Activated CD8-positive, alpha-beta memory T cell treated with anti-CD3 and anti-CD28 coated beads, Interleukin-2, amount 50 U/mL, for 24 hours (primary cell): ENCODE data around the gene IQCM.
"Not testable (repeated sequence)": the region's sequence is repeated elsewhere in the genome, so short reads cannot be mapped to it uniquely, and the experiment has no call there.

Source experiments
- DNase-seq: peaks from one replicate; pipeline ENCODE4 v3.0.0-alpha.2; 2020; ENCODE audit errors: extremely low read depth

IQCM gene

DNA sequence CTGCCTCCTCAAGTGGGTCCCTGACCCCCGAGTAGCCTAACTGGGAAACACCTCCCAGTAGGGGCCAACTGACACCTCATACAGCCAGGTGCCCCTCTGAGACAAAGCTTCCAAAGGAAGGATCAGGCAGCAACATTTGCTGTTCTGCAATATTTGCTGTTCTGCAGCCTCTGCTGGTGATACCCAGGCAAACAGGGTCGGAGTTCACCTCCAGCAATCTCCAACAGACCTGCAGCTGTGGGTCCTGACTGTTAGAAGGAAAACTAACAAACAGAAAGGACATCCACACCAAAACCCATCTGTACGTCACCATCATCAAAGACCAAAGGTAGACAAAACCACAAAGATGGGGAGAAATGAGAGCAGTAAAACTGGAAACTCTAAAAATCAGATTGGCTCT lies 347.0 kb downstream of the IQCM start:
- not testable (repeated sequence) for DNase-seq

- no peak for DNase-seq
Measured at GRCh38 chr4:149466446-149466845, 349.2 kb downstream of the IQCM start.

DNA sequence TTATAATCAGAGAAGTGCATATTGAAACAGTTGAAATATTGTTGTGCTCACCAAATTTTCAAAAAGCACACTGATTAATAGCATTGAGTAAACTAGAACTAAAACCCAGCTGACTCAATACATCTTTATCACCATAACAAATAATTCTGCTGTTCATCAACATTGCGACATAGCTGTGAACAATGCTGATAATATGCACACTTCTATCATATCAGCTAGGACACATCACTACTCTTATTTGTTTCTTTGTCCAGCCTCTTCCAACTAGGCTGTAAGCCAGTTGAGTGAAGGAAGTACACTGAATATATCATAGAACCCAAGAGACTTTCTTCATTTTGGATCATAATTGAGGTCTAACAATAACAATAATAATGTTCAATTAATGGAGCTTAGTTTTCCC lies 349.7 kb downstream of the IQCM start:
- no peak for DNase-seq

DNA sequence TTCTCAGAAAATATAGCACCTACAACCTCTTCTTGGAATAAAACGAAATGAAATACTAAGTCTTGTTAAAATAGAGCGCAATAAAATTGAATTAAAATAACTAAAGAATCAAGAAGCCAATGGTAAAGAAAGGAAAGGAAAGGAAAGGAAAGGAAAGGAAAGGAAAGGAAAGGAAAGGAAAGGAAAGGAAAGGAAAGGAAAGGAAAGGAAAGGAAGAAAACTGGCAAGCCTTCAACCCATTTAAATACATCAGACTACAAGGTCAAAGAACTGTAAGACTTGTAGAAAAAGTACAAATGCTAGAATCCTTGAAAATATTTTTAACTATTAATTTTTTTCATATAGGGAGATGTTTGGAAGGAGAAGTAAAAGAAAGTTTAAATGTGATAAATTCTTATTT lies 372.1 kb downstream of the IQCM start:
- DNase-seq, result no peak

DNA sequence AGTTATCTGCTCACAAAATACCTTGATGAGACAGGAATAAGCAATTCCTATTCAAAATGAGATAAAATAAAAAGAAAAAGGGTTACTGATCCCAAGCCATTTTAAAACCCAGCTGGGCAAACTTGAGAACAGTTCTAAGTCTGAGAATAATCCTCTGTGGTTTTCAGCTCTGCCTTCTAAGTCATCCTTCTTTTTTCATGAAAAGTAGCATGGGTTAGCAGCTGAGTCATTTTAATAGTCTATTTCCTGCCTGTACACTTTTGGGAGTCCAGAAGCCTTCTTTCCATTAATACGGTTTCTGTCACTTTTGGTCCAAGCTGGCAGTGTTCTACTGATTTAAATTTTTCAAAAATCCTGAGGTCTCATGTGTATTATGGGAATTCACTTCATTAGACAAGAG lies 374.3 kb downstream of the IQCM start:
- no peak for DNase-seq

- no peak for DNase-seq
Measured at GRCh38 chr4:149426461-149426860, 389.2 kb downstream of the IQCM start.

DNA sequence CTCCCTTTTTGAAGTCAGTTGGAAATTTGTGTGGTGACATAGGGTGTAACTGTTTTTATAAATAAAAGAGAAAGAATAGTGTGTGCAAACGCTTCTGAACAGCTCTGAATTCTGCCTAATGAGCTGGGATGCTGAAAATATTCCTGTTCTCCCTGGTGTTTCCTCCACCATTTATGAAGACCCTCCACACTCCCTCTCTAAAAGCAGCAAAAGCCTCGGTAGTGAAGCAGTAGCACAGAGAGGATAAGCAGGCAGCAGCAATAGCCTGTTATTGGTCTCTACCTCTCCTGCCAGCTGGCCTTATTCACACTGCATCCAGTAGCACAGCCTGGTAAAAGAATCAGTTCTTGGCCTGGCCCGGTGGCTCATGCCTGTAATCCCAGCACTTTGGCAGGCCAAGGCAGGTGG lies 406.1 kb downstream of the IQCM start:
- no peak for DNase-seq

DNA sequence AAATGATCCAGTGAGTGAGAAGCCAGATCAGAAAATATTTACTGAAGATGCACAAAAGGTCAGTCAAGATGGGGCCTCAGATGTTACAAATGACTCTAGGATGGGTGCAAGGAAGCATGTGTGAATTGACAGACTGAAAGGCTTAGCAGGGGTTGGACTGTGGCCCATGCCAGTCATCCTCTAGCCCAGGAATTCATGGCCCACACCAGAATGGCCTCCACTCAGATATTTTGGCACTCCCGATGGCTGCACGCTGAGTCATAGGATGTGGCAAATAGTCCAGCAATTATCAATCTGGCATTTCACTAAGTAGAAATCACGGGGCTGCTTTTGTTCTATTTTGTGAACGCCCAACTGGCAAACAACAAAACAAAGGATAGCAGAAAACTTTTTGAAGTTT lies 406.5 kb downstream of the IQCM start:
- no peak for DNase-seq

GRCh38 chr4:149404143-149404542 lies 411.5 kb downstream of the IQCM start:
- DNase-seq, result no peak

- DNase-seq, result no peak
Measured at GRCh38 chr4:149403081-149403480, 412.6 kb downstream of the IQCM start.

- no peak for DNase-seq
Measured at GRCh38 chr4:149398993-149399392, 416.6 kb downstream of the IQCM start.

DNA sequence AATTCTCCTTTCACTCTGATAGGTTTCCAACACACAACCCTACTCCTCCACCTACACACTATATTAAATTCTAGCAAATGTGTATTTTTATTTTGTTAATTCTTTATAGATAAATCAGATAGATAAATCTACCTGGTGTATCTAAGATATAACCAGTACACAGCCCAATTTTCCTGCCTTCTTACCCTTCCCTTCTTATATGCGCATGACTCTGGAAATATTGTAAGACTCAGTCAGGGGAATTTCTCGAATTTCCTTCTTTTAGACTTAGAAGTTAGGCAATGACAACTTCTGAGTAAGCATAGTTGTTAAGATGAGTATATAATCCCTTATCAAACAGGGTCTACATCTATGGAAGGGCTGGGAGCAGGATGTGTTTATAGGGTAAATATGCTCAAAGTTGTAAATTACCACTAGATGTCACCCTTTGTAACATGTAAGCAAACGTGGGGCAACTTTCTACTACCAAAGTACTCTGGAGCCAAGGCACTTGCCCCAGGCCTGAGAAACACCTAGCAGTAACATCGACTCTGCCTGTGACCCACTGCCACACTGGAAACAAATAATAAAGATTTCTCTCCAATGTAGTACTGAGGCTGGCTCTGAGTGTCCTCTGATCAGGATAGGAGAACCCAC lies 444.7 kb downstream of the IQCM start:
- no peak for DNase-seq

- DNase-seq, result no peak
Measured at GRCh38 chr4:149370002-149370401, 445.6 kb downstream of the IQCM start.

GRCh38 chr4:149353241-149353640 lies 462.4 kb downstream of the IQCM start:
- no peak for DNase-seq

GRCh38 chr4:149349541-149349940 lies 466.1 kb downstream of the IQCM start:
- no peak for DNase-seq

- no peak for DNase-seq
Measured at GRCh38 chr4:149347139-149347538, 468.5 kb downstream of the IQCM start.

GRCh38 chr4:149345424-149345823 lies 470.2 kb downstream of the IQCM start:
- DNase-seq, result no peak

GRCh38 chr4:149344436-149344835 lies 471.2 kb downstream of the IQCM start:
- no peak for DNase-seq

- no peak for DNase-seq
Measured at GRCh38 chr4:149343614-149344013, 472.0 kb downstream of the IQCM start.

DNA sequence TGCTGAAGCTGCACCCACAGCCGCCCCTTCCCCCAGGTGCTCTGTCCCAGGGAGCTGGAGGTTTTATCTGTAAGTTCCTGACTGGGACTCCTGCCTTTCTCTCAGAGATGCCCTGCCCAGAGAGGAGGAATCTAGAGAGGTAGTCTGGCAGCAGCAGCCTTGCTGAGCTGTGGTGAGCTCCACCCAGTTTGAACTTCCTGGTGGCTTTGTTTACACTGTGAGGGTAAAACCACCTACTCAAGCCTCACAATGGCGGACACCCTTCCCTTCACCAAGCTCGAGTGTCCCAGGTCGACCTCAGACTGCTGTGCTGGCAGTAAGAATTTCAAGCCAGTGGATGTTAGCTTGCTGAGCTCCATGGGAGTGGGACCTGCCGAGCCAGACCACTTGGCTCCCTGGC lies 474.5 kb downstream of the IQCM start:
- DNase-seq, result not testable (repeated sequence)

GRCh38 chr4:149328161-149328560 lies 487.5 kb downstream of the IQCM start:
- no peak for DNase-seq

DNA sequence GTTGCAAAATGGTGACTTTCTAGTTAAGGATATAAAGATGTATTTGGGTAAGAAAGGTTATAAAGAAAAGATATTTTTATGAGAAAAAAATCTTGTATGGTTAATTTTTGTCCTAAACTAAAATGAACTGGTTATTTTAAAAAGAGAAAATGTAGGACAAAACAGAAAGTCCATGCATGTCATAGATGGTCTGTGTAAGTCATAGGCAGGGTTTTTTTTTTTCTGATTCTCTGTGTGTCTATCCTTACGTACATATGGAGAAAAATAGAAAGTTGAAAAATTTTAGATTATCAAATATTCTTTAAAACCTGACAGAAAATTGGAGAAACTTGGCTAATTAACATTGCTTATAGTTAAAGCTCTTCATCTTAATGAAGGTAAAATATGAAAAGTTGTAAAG lies 493.4 kb downstream of the IQCM start:
- DNase-seq, result no peak

GRCh38 chr4:149321438-149321837 lies 494.2 kb downstream of the IQCM start:
- DNase-seq, result no peak

DNA sequence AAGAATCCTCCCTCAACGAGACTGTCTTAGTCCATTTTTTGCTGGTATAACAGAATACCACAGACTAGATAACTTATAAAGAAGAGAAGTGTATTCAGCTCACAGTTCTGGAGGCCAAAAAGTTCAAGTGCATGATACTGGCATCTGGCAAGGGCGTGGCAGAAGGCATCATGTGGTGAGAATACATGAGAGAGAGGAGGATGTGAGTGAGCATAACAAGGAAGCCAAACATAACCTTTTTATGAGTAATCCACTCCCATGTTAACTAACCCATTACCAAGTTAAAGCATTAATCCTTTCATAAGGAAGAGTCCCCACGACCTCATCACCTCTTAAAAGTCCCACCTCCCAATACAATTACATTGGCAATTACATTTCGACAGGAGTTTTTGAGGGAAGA lies 504.6 kb downstream of the IQCM start:
- DNase-seq, result no peak
